HEK293 (cell line): ENCODE data around the gene ZNF829.

ENCODE experiments used
- CTCF ChIA-PET: fragments of 350-600 bp; formaldehyde crosslinking; extraction: SDS; loops from one replicate; lab custom pipeline; 2021; ENCODE audit warnings: antibody characterized with exemption; lab: Yijun Ruan, JAX
- POLR2A ChIA-PET: fragments of 300-600 bp; formaldehyde crosslinking; extraction: SDS; loops from one replicate; lab custom pipeline; 2020; ENCODE audit warnings: antibody characterized with exemption, inconsistent platforms; lab: Yijun Ruan, JAX
- H3K27ac ChIP-seq: fragments of 200-500 bp; sonication (Bioruptor generic); 2 replicates; pipeline ENCODE4 v1.5.1; 2014; ENCODE audit warnings: low read depth, low read length, control low read depth, inconsistent platforms; ENCODE audit errors: extremely low read depth
- H3K36me3 ChIP-seq, 2 experiments: fragments of 200-500 bp in 1 of 2; sonication (Bioruptor generic) in 1 of 2; 1 replicate in 1 of 2; 2 replicates in 1 of 2; pipeline ENCODE4 v1.5.1; 2014 to 2017; ENCODE audit warnings: inconsistent platforms in 2 of 2, low read length in 2 of 2; ENCODE audit not compliant: control insufficient read depth in 2 of 2, insufficient read depth in 1 of 2
- H3K4me1 ChIP-seq: fragments of 200-500 bp; sonication (Bioruptor generic); 2 replicates; pipeline ENCODE4 v1.5.1; 2014; ENCODE audit warnings: mild to moderate bottlenecking, low read length, inconsistent platforms; ENCODE audit not compliant: control insufficient read depth, insufficient read depth
- H3K4me3 ChIP-seq: 2 replicates; pipeline ENCODE4 v1.5.1; 2011; ENCODE audit warnings: low read depth, mild to moderate bottlenecking, control low read depth, low read length, moderate library complexity
- H3K9me3 ChIP-seq: fragments of 200-500 bp; sonication (Bioruptor generic); 2 replicates; pipeline ENCODE4 v1.5.1; 2014; ENCODE audit warnings: low read depth, low read length, inconsistent platforms; ENCODE audit not compliant: control insufficient read depth, insufficient read depth
- BCL11A ChIP-seq: fragments of 450-650 bp; formaldehyde crosslinking; IDR thresholded peaks from 2 replicates; pipeline ENCODE4 v1.5.1; 2016; ENCODE audit warnings: low read depth, missing biosample characterization, missing genetic modification characterization
- BCL11B ChIP-seq: fragments of 450-650 bp; formaldehyde crosslinking; IDR thresholded peaks from 2 replicates; pipeline ENCODE4 v1.5.1; 2016; ENCODE audit warnings: low read depth, missing biosample characterization, missing genetic modification characterization
- HIC1 ChIP-seq: fragments of 450-650 bp; formaldehyde crosslinking; IDR thresholded peaks from 2 replicates; pipeline ENCODE4 v1.5.1; 2016; ENCODE audit warnings: missing biosample characterization, missing genetic modification characterization
- KLF9 ChIP-seq: fragments of 450-650 bp; formaldehyde crosslinking; IDR thresholded peaks from 2 replicates; pipeline ENCODE4 v1.5.1; 2016; ENCODE audit warnings: missing biosample characterization, missing genetic modification characterization, low read depth
- SCRT2 ChIP-seq: fragments of 450-650 bp; formaldehyde crosslinking; IDR thresholded peaks from 2 replicates; pipeline ENCODE4 v1.5.1; 2016; ENCODE audit warnings: missing biosample characterization, missing genetic modification characterization
- SETDB1 ChIP-seq: IDR thresholded peaks from one replicate; pipeline ENCODE4 v1.6.1; 2017; ENCODE audit warnings: mild to moderate bottlenecking, low read length, moderate library complexity, mixed read lengths; ENCODE audit not compliant: insufficient read length
- TRIM28 ChIP-seq: IDR thresholded peaks from 2 replicates; pipeline ENCODE4 v1.6.1; 2011; ENCODE audit warnings: low read length, control low read depth, borderline replicate concordance
- TSHZ1 ChIP-seq: fragments of 450-650 bp; formaldehyde crosslinking; IDR thresholded peaks from 2 replicates; pipeline ENCODE4 v1.5.1; 2016; ENCODE audit warnings: missing biosample characterization, missing genetic modification characterization, borderline replicate concordance
- ZBTB48 ChIP-seq: fragments of 450-650 bp; formaldehyde crosslinking; IDR thresholded peaks from 2 replicates; pipeline ENCODE4 v1.5.1; 2016; ENCODE audit warnings: missing biosample characterization, missing genetic modification characterization
- ZBTB8A ChIP-seq: fragments of 450-650 bp; formaldehyde crosslinking; IDR thresholded peaks from 2 replicates; pipeline ENCODE4 v1.5.1; 2016; ENCODE audit warnings: missing biosample characterization, missing genetic modification characterization
- ZNF155 ChIP-seq: fragments of 450-650 bp; formaldehyde crosslinking; IDR thresholded peaks from 2 replicates; pipeline ENCODE4 v1.5.1; 2016; ENCODE audit warnings: missing biosample characterization, missing genetic modification characterization
- ZNF280D ChIP-seq: fragments of 450-650 bp; formaldehyde crosslinking; IDR thresholded peaks from 2 replicates; pipeline ENCODE4 v1.5.1; 2016; ENCODE audit warnings: missing biosample characterization, missing genetic modification characterization
- ZNF350 ChIP-seq: fragments of 450-650 bp; formaldehyde crosslinking; IDR thresholded peaks from 2 replicates; pipeline ENCODE4 v1.5.0; 2017; ENCODE audit warnings: missing biosample characterization, mild to moderate bottlenecking, missing genetic modification characterization
- ZNF529 ChIP-seq: fragments of 450-650 bp; formaldehyde crosslinking; IDR thresholded peaks from 2 replicates; pipeline ENCODE4 v1.5.1; 2017; ENCODE audit warnings: missing genetic modification characterization, missing biosample characterization; ENCODE audit not compliant: insufficient replicate concordance
- ZNF549 ChIP-seq: fragments of 450-650 bp; IDR thresholded peaks from 2 replicates; pipeline ENCODE4 v1.5.1; 2018; ENCODE audit warnings: missing biosample characterization, missing genetic modification characterization, mild to moderate bottlenecking, inconsistent platforms, moderate library complexity
- ZNF585B ChIP-seq: fragments of 450-650 bp; formaldehyde crosslinking; IDR thresholded peaks from 2 replicates; pipeline ENCODE4 v1.5.1; 2016; ENCODE audit warnings: missing biosample characterization, missing genetic modification characterization
- ZNF626 ChIP-seq: fragments of 450-650 bp; sonication (Bioruptor Pico); formaldehyde crosslinking; IDR thresholded peaks from 2 replicates; pipeline ENCODE4 v1.5.1; 2018; ENCODE audit warnings: missing biosample characterization, missing genetic modification characterization, inconsistent platforms
- ZNF654 ChIP-seq: fragments of 450-650 bp; formaldehyde crosslinking; IDR thresholded peaks from 2 replicates; pipeline ENCODE4 v1.5.1; 2016; ENCODE audit warnings: low read depth, missing biosample characterization, missing genetic modification characterization
- ZNF660 ChIP-seq: fragments of 450-650 bp; IDR thresholded peaks from 2 replicates; pipeline ENCODE4 v1.5.1; 2018; ENCODE audit warnings: missing biosample characterization, mild to moderate bottlenecking, missing genetic modification characterization
- ZNF707 ChIP-seq: fragments of 450-650 bp; formaldehyde crosslinking; IDR thresholded peaks from 2 replicates; pipeline ENCODE4 v1.5.1; 2016; ENCODE audit warnings: missing biosample characterization, missing genetic modification characterization
- ZNF791 ChIP-seq: fragments of 450-650 bp; formaldehyde crosslinking; IDR thresholded peaks from 2 replicates; pipeline ENCODE4 v1.5.1; 2016; ENCODE audit warnings: missing biosample characterization, missing genetic modification characterization
- ZSCAN4 ChIP-seq: fragments of 450-650 bp; formaldehyde crosslinking; IDR thresholded peaks from 2 replicates; pipeline ENCODE4 v1.5.1; 2017; ENCODE audit warnings: missing biosample characterization, missing genetic modification characterization

Gene ZNF829

GRCh38 chr19:36894849-36895383 lies 21.2 kb downstream of the ZNF829 start:
- Histone ChIP-seq H3K4me3 (no peak overlapping the region), H3K4me1 (no peaks in the 10 kb centered on the region), H3K9me3 (peaks cover 77% of the 10 kb centered on the region), H3K36me3 (peaks cover 90 to 97% of the 10 kb centered on the region in 2 experiments), H3K27ac (no peak overlapping the region)
- ChIA-PET CTCF (interaction anchor here (0.6 to 0.7 kb wide), 3 partner anchors 24 to 277 kb away, joined by 3 to 6 read pairs (median 4); no protein-coding TSS in a partner anchor), POLR2A (no interaction called here)
- TF ChIP-seq ZNF280D (peak; percentile 59; the same call in 1 of the 2 replicates), BCL11A (tag by site-specific recombination) (no peak), HIC1 (tag by site-specific recombination) (no peak), TSHZ1 (tag by site-specific recombination) (no peak), TRIM28 (peak; percentile 66; the same call in 1 of the 2 replicates), SCRT2 (tag by site-specific recombination) (no peak), ZBTB8A (tag by site-specific recombination) (no peak), ZNF549 (0 out of 2 replicates have a peak, but pooled peaks have one; percentile 35), ZBTB48 (no peak), ZNF155 (tag by site-specific recombination) (no peak), ZNF707 (tag by site-specific recombination) (no peak), BCL11B (tag by site-specific recombination) (no peak), KLF9 (tag by site-specific recombination) (no peak), ZSCAN4 (tag by site-specific recombination) (no peak), ZNF791 (no peak), ZNF660 (no peak), SETDB1 (peak; percentile 98), ZNF585B (tag by site-specific recombination) (no peak), ZNF350 (tag by site-specific recombination) (peak; percentile 65; the same call in 1 of the 2 replicates), ZNF626 (tag by site-specific recombination) (peak; percentile 92; the same call in 1 of the 2 replicates), ZNF529 (tag by site-specific recombination) (peak; percentile 42), ZNF654 (tag by site-specific recombination) (no peak)
